Lower leg skin (tissue), 3 donors: ENCODE measurements around the gene PECR.

Experiments used
- POLR2A ChIP-seq, 2 donors: fragments of 450-650 bp; IDR thresholded peaks; one replicate each; pipeline ENCODE4 v1.6.1; 2016 to 2017; ENCODE audit warnings: antibody characterized with exemption in 2 of 2, mild to moderate bottlenecking in 1 of 2, moderate library complexity in 1 of 2
- TF ChIP-seq, protein P1 (sequence below), 3 donors: fragments of 450-650 bp; IDR thresholded peaks; one replicate each; pipeline ENCODE4 v1.5.1; 2016; ENCODE audit warnings: antibody characterized with exemption in 3 of 3, mild to moderate bottlenecking in 3 of 3, moderate library complexity in 2 of 3

DNA sequence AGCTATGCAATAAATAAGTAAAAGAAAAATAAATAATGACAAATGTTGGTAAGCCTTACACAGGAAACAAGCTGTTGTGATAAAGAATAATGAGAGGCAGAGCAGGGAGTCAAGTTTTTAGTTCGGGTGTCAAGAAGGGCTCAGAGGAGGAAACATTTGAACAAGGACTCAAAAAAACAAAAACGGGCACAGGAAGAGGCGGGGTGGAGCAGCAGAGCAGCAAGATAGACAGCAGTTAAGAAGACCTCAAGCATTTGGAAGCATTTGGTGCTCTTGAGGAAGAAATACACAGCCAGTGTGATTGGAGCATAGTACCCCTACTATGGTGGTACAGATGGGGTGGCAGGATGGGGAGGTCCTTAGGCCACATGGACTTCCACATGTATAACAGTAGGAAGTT lies 2.9 kb upstream of the PECR start:
- TF ChIP-seq, protein P1, sequence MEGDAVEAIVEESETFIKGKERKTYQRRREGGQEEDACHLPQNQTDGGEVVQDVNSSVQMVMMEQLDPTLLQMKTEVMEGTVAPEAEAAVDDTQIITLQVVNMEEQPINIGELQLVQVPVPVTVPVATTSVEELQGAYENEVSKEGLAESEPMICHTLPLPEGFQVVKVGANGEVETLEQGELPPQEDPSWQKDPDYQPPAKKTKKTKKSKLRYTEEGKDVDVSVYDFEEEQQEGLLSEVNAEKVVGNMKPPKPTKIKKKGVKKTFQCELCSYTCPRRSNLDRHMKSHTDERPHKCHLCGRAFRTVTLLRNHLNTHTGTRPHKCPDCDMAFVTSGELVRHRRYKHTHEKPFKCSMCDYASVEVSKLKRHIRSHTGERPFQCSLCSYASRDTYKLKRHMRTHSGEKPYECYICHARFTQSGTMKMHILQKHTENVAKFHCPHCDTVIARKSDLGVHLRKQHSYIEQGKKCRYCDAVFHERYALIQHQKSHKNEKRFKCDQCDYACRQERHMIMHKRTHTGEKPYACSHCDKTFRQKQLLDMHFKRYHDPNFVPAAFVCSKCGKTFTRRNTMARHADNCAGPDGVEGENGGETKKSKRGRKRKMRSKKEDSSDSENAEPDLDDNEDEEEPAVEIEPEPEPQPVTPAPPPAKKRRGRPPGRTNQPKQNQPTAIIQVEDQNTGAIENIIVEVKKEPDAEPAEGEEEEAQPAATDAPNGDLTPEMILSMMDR (IDR thresholded peaks at IDR 0.05) = no peak
- no peak for TF ChIP-seq POLR2A (IDR thresholded peaks at IDR 0.05)
